ENCODE results near the gene OXA1L.

DNA sequence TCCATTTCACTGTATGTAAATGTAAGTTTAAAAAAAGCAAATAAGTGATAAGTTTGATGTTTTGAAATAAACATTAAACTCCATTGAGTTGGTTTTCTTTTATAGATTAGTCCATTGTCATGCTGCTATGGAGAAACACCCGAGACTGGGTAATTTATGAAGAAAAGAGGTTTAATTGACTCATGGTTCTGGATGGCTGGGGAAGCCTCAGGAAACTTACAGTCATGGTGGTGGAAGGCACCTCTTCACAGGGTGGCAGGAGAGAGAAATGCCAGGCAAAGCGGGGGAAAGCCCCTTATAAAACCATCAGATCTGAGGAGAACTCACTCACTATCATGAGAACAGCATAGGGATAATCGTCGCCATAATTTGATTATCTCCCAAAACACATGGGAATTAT lies 48.4 kb upstream of the OXA1L start:
- no peak for TF ChIP-seq SIN3A (IDR thresholded peaks at IDR 0.05; ENCODE audit: borderline replicate concordance, insufficient read depth, low read length)
- TF ChIP-seq, protein P1, sequence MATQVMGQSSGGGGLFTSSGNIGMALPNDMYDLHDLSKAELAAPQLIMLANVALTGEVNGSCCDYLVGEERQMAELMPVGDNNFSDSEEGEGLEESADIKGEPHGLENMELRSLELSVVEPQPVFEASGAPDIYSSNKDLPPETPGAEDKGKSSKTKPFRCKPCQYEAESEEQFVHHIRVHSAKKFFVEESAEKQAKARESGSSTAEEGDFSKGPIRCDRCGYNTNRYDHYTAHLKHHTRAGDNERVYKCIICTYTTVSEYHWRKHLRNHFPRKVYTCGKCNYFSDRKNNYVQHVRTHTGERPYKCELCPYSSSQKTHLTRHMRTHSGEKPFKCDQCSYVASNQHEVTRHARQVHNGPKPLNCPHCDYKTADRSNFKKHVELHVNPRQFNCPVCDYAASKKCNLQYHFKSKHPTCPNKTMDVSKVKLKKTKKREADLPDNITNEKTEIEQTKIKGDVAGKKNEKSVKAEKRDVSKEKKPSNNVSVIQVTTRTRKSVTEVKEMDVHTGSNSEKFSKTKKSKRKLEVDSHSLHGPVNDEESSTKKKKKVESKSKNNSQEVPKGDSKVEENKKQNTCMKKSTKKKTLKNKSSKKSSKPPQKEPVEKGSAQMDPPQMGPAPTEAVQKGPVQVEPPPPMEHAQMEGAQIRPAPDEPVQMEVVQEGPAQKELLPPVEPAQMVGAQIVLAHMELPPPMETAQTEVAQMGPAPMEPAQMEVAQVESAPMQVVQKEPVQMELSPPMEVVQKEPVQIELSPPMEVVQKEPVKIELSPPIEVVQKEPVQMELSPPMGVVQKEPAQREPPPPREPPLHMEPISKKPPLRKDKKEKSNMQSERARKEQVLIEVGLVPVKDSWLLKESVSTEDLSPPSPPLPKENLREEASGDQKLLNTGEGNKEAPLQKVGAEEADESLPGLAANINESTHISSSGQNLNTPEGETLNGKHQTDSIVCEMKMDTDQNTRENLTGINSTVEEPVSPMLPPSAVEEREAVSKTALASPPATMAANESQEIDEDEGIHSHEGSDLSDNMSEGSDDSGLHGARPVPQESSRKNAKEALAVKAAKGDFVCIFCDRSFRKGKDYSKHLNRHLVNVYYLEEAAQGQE (IDR thresholded peaks at IDR 0.05; ENCODE audit: insufficient read depth in 1 of 2, low read depth in 2 of 2, low read length in 2 of 2) = no peak
